ENCODE results near the gene EPAS1. TPM values are rescaled to one million over a fixed set of nuclear protein-coding genes. Genes with fewer than 3 reads are reported as not detected.

Gene EPAS1
- total and polyA plus RNA-seq, 11 donors, result 93.6 to 790 (median 210) TPM

DNA sequence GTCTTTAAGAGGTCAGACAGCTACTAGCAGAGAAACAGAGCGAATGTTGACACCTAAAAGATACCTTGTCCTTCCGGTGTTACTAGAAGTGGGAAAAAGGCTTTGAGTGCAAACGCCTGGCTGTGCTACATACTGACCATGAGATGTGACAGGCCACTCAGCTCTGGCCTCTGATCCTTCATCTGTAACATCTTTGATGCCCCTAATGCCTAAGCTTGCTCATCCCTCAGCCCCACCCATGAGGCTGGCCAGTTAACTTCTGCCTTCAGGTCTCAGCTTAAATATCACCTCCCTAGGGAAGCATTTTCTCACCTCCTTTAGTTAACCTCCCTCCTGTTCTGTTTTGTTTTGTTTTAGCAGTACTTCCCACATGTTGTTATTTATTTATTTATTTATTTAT lies 15.9 kb downstream of the EPAS1 start:
- Histone ChIP-seq H3K9me3 (no peaks in the 10 kb centered on the region), H3K36me3 (peaks cover 0 to 7% (median 4%) of the 10 kb centered on the region in 9 donors), H3K4me3 (no peak overlapping the region), H3K27me3 (no peaks in the 10 kb centered on the region), H3K4me1 (peaks cover 32 to 100% (median 95%) of the 10 kb centered on the region in 12 donors), H3K27ac (peak overlapping the region in 10 of 12 donors; percentile 42 to 96 (median 83))
- no peak for ATAC-seq
- 55 to 72% (median 64%) methylated on average over 3 of the region's 3 CpGs for WGBS, 4 donors
- DNase-seq, result no peak
- TF ChIP-seq, protein P1, sequence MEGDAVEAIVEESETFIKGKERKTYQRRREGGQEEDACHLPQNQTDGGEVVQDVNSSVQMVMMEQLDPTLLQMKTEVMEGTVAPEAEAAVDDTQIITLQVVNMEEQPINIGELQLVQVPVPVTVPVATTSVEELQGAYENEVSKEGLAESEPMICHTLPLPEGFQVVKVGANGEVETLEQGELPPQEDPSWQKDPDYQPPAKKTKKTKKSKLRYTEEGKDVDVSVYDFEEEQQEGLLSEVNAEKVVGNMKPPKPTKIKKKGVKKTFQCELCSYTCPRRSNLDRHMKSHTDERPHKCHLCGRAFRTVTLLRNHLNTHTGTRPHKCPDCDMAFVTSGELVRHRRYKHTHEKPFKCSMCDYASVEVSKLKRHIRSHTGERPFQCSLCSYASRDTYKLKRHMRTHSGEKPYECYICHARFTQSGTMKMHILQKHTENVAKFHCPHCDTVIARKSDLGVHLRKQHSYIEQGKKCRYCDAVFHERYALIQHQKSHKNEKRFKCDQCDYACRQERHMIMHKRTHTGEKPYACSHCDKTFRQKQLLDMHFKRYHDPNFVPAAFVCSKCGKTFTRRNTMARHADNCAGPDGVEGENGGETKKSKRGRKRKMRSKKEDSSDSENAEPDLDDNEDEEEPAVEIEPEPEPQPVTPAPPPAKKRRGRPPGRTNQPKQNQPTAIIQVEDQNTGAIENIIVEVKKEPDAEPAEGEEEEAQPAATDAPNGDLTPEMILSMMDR (IDR thresholded peaks at IDR 0.05), result no peak
- TF ChIP-seq POLR2A (IDR thresholded peaks at IDR 0.05), result no peak
- intact Hi-C loops (cut with DNase I), result no loop called here

DNA sequence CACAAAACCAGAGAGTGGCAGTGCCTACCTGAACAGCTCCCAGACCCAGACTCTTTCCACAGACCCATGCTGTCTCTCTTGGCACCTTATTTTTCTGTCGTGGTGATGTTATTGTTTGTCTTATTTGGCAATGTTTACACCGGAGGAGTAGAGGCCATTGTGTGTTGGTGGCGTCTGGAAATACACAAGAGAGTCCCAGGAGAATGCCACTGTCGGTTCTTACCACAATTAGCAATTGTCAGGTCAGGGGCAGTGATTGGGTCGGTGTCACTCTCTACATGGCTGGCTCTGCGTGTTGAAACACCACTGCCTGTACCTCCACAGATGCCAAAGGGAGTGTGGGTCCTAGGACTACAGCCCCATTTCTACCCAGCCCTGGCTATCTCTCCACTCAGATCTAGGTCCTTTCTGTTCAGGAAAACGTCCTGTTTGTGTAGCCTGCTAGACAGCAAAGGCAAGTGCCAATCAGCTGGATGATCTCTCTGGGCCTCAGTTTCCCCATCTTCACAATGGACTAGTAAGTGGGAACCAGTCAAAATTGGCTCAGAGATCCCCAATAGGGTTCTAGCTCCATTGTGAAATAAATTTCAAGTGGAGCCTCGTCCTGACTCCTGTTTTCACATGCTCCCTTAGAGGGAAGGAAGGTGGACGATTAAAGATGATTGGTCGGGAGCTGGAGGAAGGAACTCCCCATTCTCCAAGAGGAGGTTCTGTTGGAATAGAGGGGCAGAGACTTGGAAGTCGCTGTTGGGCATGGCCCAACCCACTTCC lies 17.0 kb downstream of the EPAS1 start:
- ATAC-seq, result peak in 1 of 4 donors; percentile 13
- intact Hi-C loops (cut with DNase I), result loop anchor here in 1 of 10 donors (2.0 kb wide), 1 partner anchor 13 kb away; no protein-coding TSS in a partner anchor
- TF ChIP-seq POLR2A (IDR thresholded peaks at IDR 0.05), result no peak
- TF ChIP-seq, protein P1 (IDR thresholded peaks at IDR 0.05), result no peak
- Histone ChIP-seq H3K4me1 (peaks cover 28 to 100% (median 95%) of the 10 kb centered on the region in 12 donors), H3K4me3 (peak overlapping the region in 2 of 12 donors; percentile 4 to 6), H3K27ac (peak overlapping the region; percentile 70 to 96 (median 82)), H3K27me3 (no peaks in the 10 kb centered on the region), H3K36me3 (peaks cover 0 to 7% (median 4%) of the 10 kb centered on the region in 9 donors), H3K9me3 (no peaks in the 10 kb centered on the region)
- DNase-seq, result peak in 1 of 5 donors; percentile 45
- WGBS, 4 donors, result 48 to 70% (median 56%) methylated on average over 11 of the region's 11 CpGs

DNA sequence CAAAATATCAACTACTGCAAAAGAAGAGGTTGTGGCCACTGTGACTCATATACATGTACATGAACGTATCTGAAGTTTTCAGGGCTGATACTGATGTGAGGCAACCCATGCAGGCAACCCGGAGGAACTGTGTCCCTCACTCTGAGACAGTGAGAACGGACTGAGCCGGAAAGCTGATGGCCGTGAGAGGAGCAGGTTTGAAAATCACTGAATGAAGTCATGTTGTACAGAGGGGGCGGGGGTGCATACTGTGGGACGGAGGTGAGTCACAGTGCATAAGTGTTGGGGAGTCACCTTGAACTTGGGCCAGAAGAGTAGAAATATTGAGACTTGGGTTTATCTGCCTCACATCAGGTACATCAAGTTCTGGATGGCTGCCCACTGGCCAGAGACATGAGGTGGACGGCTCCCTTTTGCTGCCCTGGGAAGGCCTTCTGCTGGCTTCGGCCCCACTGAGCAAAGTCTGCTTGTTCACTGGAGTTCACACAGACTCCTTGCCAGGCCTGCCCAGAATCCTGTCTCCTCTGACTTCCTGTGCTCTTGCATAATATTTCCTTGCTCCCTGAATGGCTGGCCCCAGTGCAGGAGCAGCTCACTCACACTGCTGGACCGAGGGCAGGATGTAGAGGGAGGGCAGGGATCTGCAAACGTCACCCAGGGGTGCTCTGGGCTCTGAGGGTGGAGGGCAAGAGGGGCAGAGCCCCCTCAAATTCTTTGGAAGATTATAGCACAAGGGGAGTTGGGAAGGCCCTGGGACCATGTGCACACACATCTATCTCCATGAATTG lies 18.1 kb downstream of the EPAS1 start:
- TF ChIP-seq, protein P1 (IDR thresholded peaks at IDR 0.05), result no peak
- TF ChIP-seq POLR2A (IDR thresholded peaks at IDR 0.05), result peak in 1 of 2 donors; percentile 28
- Histone ChIP-seq H3K36me3 (peaks cover 0 to 7% (median 4%) of the 10 kb centered on the region in 9 donors), H3K27me3 (no peaks in the 10 kb centered on the region), H3K4me1 (peaks cover 20 to 100% (median 95%) of the 10 kb centered on the region in 12 donors), H3K27ac (peak overlapping the region; percentile 70 to 96 (median 82)), H3K9me3 (no peaks in the 10 kb centered on the region), H3K4me3 (peak overlapping the region in 3 of 12 donors; percentile 3 to 6 (median 4))
- ATAC-seq, result peak; percentile 90 to 96 (median 94)
- DNase-seq, result peak; percentile 90 to 96 (median 93)
- 9 to 26% (median 13%) methylated on average over 11 of the region's 11 CpGs for whole genome bisulfite sequencing, 4 donors
- intact Hi-C loops (cut with DNase I), result loop anchor here in 4 of 10 donors (2.0 to 5.0 kb wide), 2 partner anchors 14 to 37 kb away; no protein-coding TSS in a partner anchor

Measured in heart left ventricle (tissue), 16 donors.